ENCODE results near the gene SIRPB2.
A peak's percentile ranks its signal among the peaks of the same experiment; 100 is the strongest.

Gene SIRPB2

DNA sequence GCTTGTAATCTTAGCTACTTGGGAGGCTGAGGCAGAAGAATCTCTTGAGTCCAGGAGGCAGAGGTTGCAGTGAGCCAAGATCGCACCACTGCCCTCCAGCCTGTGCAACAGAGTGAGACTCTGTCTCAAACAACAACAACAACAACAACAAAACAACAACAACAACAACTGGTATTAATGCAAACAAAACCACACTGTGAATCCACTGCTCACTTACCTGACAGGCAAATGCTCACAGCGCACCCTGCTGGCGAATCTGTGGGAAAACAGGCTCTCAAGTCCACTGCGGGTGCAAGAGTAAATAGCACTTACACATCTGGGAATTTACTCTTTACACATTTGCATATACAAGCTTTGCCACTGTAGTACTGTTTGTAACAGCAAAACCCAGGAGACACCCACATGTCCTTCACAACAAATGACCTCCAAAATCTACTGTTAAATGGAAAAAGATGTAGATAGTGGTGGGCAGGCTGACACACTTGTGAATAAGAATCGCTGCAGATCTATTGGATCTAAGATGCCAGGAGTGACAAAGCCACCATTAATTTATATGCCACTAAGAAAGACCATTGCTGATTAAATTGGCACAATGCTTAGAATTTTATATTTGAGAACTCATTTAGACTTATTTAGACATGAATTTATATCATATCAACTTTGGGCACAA is 53.9 kb downstream of the SIRPB2 start:
- peak; percentile 14 for DNase-seq

DNA sequence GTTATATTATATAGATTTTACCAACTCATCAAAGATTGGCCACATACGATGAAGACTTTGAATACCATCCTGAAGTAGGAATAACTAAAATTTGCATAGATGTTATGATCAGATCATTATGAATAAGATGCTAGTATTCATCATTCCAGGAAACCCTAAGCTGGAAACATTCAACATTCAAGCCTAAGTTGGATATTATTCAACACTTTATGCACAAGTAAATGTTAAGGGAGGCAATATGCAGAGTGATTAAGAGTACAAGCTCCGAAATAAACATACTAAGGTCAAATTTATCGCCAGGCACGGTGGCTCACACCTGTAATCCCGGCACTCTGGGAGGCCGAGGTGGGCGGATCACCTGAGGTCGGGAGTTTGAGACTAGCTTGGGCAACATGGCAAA is 55.0 kb downstream of the SIRPB2 start:
- DNase-seq, result no peak

DNA sequence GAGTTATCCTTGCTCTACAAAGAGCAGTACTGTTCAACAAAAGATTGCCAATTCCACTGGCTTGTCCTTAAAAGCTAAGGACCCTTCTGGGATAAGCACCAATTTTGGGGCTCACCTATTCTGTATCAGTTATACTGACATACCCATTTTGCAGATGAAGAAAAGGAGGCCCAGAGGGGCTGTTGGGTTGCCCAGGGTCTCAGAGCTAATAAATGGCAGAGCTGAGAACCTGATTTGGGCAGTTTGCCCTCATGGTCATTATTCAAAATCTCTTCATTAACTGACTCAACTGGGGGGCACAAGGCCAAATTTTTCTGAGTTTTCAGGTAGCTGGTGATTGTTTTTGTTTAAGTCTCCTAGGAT is 55.9 kb downstream of the SIRPB2 start:
- DNase-seq, result no peak

DNA sequence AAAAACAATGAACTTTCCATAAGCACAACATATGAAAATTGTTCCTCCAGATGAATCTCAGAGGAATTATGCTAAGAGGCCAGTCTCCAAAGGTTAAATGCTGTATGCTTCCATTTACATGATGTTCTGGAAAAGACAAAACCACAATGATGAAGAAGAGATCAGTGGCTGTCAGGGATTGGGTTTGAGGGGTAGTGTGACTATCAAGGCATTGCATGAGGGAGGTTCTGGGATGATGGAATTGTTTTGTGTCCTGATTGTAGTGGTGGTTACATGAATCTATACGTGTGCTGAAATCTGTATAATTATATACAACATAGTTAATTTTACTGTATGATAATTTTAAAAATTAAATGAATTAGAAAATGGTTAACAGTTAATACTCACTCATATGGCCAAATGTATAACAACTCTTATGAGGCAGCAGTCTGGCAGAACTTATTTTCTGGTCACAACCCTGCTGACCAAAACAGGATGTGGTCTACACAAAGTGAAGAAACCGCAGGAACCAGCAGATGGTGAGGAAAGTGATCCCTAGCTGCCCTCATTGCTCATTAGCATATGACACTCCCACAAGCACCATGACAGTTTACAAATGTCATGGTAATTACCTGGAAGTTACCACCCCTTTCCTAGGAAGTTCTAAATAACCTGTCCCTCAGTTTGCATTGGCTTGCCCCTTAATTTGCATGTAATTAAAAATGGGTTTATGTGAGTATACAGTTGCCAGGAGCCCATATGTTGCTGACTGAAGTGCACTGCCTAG is 56.5 kb downstream of the SIRPB2 start:
- DNase-seq, result no peak

DNA sequence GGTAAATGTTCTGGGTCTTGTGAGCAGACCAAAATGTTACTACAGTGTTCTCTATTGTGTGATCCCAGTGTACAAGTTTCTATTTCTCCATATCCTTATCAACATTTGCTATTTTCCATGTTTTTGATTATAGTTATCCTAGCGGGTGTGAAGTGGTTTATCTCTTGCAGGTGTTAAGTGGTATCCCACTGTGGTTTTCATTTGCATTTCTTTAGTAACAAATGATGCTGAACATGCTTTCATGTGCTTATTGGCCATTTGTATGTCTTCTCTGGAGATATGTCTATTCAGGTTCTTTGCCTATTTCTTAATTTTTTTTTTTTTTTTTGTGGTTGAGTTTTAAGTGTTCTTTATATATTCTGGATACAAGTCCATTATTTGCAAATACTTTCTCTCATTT is 60.1 kb downstream of the SIRPB2 start:
- DNase-seq, result no peak

DNA sequence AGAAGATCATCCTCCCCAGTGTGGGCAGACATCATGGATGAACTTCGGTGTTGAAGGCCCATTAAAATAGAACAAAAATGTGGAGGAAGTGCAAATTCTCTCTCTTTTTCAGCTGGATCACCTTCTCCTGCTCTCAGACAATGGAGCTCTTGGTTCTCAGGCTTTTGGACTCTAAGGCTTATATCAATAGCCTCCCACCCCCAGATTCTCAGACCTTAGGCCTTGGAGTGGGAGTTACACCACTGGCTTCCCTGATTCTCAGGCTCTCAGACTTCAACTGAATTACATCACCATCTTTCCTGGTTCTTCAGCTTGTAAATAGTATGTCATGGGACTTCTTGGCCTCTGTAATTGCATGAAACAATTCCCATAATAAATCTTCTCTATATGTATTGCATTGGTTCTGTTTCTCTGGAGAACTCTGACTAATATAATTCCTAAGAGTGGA is 61.2 kb downstream of the SIRPB2 start:
- DNase-seq, result no peak

DNA sequence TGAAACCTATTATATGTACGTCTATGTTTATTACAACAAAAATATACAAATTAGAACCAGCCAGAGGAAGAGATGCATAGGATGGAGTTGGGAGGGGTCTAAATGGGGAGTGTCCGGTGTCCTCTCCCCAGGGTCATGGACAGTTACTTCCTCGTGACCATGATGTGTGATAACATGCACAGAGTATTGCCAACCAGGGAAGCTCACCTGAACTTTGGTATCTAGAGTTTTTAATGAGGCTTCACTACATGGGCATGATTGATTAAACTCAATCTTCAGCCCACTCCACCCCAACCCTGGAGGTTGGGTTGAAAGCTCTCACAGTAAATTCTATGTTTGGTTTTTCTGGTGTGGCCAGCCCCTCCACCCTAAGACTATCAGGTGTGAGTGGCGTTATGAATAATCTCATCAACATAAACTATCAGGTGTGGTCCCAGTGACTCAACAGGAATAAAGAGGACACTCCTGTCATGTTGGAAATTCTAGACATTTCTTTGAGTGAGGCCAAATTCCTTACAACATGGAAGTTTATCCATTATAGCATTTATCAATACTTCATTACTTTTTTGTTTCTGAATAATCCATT is 62.0 kb downstream of the SIRPB2 start:
- DNase-seq, result no peak

DNA sequence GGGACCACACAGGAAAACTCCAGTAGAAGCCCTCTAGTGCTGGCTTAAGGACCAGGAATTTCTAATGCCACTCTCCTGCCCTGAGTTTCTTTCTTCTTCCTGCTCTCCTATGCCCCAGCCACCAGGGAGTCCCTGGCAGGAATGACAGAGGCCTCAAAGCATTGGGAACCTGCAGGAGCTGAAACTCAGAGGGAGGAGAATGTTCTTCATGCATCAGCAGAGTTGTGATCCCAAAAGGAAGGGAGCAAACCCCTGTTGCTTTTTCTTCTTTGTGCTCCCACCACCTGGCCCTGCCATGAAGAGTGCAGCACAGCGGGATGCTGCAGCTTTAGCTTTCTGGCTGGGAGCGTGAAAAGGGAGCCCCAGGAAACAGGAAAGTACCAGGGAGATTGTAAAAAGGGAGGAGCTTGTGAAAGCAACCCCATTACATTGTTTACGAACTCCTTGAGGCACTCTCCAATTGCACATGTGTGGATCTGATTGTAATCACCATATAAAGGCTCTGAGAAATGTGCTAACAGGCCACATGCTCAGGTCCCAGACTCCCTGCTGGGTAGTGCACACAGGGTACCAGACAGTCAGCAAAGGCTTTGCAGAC is 63.7 kb downstream of the SIRPB2 start:
- DNase-seq, result peak; percentile 93

DNA sequence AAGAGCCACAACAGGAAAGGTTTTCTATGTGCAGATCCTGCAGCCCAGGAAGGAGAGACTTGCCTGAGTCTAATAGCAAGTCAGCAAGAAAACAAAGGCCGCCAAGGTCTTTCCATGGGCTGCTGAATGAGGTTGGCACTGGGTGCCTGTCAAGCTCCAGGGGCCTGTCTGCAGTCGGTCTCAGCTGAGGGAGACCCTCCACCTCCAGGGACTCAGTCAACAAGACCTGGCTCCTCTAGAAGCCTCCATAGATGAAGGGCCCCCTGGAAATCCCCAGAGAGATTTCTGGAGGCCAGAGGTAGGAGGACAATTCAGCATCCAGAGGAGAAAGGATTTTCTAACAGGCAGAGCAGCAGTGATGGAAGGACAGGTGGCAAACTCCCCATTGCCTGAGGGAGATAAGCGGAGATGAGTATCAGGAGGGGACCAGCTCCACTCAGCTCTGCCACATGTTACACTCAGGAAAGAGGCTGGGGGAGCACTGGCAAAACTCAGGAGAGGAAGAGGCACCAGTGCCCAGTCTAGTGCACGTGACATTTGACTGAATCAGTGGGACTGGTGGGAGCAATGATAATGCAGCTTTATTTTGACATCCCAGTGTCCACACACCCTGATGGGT is 64.9 kb downstream of the SIRPB2 start:
- DNase-seq, result no peak
